Right atrium auricular region (tissue), 2 donors: ENCODE data around the gene SOX5. TPM values are rescaled to one million over a fixed set of nuclear protein-coding genes. Genes with fewer than 3 reads are reported as not detected.

Experiments used
- DNase-seq: peaks from one replicate; pipeline ENCODE4 v3.0.0-alpha.2; 2019; ENCODE audit warnings: low spot score
- H3K27ac ChIP-seq, 2 donors: fragments of 200-600 bp; sonication (generic); 1 replicate in 1 of 2; 2 replicates in 1 of 2; pipeline ENCODE4 v1.5.1; 2016 to 2019
- H3K27me3 ChIP-seq, 2 donors: fragments of 200-600 bp; sonication (generic); one replicate each; pipeline versions ENCODE4 v1.5.1 to v1.6.0; 2017 to 2019
- H3K36me3 ChIP-seq: fragments of 200-600 bp; sonication (generic); one replicate; pipeline ENCODE4 v1.5.1; 2016
- H3K4me1 ChIP-seq, 2 donors: fragments of 200-600 bp; sonication (generic); one replicate each; pipeline versions ENCODE4 v1.5.1 to v1.6.0; 2017 to 2019
- H3K4me3 ChIP-seq, 2 donors: fragments of 200-600 bp; sonication (generic); 1 replicate in 1 of 2; 2 replicates in 1 of 2; pipeline ENCODE4 v1.5.1; 2017 to 2019; ENCODE audit warnings: mild to moderate bottlenecking in 1 of 2, moderate library complexity in 1 of 2
- H3K9me3 ChIP-seq, 2 donors: fragments of 200-600 bp; sonication (generic); one replicate each; pipeline ENCODE4 v1.5.1; 2019
- CTCF ChIP-seq, 2 donors: fragments of 200-600 bp; sonication (generic); IDR thresholded peaks; one replicate each; pipeline ENCODE4 v1.5.1; 2019; ENCODE audit warnings: antibody characterized with exemption in 2 of 2
- total RNA-seq, 2 donors: library from RNA; depleted of rRNA; stranded (reverse); fragments of >200 nt; gene quantifications; one replicate each; pipeline ENCODE4 v1.1.0, GENCODE V29; 2016

Gene SOX5
- total RNA-seq, 2 donors from 2014 or later, result 3.9 to 5.6 TPM

- Histone ChIP-seq H3K4me1 (no peaks in the 10 kb centered on the region), H3K27me3 (no peaks in the 10 kb centered on the region), H3K4me3 (no peak overlapping the region), H3K27ac (no peak overlapping the region), H3K9me3 (peaks cover 0 to 3% of the 10 kb centered on the region in 2 donors), H3K36me3 (no peaks in the 10 kb centered on the region)
- no peak for DNase-seq
- TF ChIP-seq CTCF (IDR thresholded peaks at IDR 0.05), result no peak
These were observed 18.3 kb downstream of the SOX5 start for GRCh38 chr12:23931176-23931575.

- H3K27me3 ChIP-seq, result no peaks in the 10 kb centered on the region
- H3K36me3 ChIP-seq, result no peaks in the 10 kb centered on the region
- H3K4me3 ChIP-seq, result no peak overlapping the region
- TF ChIP-seq CTCF (IDR thresholded peaks at IDR 0.05), result no peak
- no peak for DNase-seq
- H3K4me1 ChIP-seq, result no peaks in the 10 kb centered on the region
- H3K9me3 ChIP-seq, result peaks cover 0 to 3% of the 10 kb centered on the region in 2 donors
- no peak overlapping the region for H3K27ac ChIP-seq
These were observed 18.9 kb downstream of the SOX5 start for GRCh38 chr12:23930599-23930998.

GRCh38 chr12:23929906-23930305 lies 19.6 kb downstream of the SOX5 start:
- no peaks in the 10 kb centered on the region for H3K4me1 ChIP-seq
- TF ChIP-seq CTCF (IDR thresholded peaks at IDR 0.05), result no peak
- H3K27me3 ChIP-seq, result no peaks in the 10 kb centered on the region
- H3K9me3 ChIP-seq, result peaks cover 0 to 3% of the 10 kb centered on the region in 2 donors
- H3K4me3 ChIP-seq, result no peak overlapping the region
- H3K27ac ChIP-seq, result no peak overlapping the region
- DNase-seq, result no peak
- no peaks in the 10 kb centered on the region for H3K36me3 ChIP-seq

- Histone ChIP-seq H3K4me1 (no peaks in the 10 kb centered on the region), H3K27ac (no peak overlapping the region), H3K4me3 (no peak overlapping the region), H3K27me3 (no peaks in the 10 kb centered on the region), H3K36me3 (no peaks in the 10 kb centered on the region), H3K9me3 (peaks cover 0 to 3% of the 10 kb centered on the region in 2 donors)
- TF ChIP-seq CTCF (IDR thresholded peaks at IDR 0.05), result no peak
- no peak for DNase-seq
These were observed 21.6 kb downstream of the SOX5 start for GRCh38 chr12:23927907-23928306.

GRCh38 chr12:23921099-23921856 lies 28.2 kb downstream of the SOX5 start:
- Histone ChIP-seq H3K4me3 (peak overlapping the region in 1 of 2 donors; percentile 20), H3K9me3 (no peaks in the 10 kb centered on the region), H3K4me1 (no peaks in the 10 kb centered on the region), H3K27ac (peak overlapping the region in 1 of 2 donors; percentile 18), H3K36me3 (no peaks in the 10 kb centered on the region), H3K27me3 (no peaks in the 10 kb centered on the region)
- DNase-seq, result no peak
- no peak for TF ChIP-seq CTCF (IDR thresholded peaks at IDR 0.05)

- TF ChIP-seq CTCF (IDR thresholded peaks at IDR 0.05), result no peak
- Histone ChIP-seq H3K36me3 (no peaks in the 10 kb centered on the region), H3K27ac (no peak overlapping the region), H3K4me1 (no peaks in the 10 kb centered on the region), H3K27me3 (no peaks in the 10 kb centered on the region), H3K9me3 (no peaks in the 10 kb centered on the region), H3K4me3 (no peak overlapping the region)
- no peak for DNase-seq
These were observed 37.9 kb downstream of the SOX5 start for GRCh38 chr12:23911574-23911973.
